ENCODE data around the gene PBX3.

Gene PBX3

DNA sequence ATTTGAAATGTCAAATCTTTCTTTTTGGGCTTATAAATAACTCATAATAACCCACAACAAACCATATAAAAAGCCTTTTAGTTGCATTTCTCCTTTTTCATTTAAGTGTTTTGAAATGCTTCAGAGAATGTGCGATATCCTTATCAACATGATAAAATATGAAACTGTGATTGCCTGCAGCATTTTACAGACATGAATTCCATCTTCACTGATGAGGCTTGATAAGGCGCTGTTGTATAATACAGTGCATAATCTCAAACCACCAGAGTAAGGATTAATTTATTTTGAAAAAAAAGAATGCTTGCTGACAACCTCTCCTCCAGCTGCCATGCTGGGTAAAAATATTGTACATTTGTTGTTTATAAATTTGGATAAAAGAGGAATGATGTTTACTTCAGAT, 216.8 kb downstream of the PBX3 start:
- Mint-ChIP-seq H3K27ac (peak overlapping the region; percentile 45), H3K36me3 (peaks cover 16% of the 10 kb centered on the region), H3K9me3 (no peaks in the 10 kb centered on the region), H3K4me1 (peaks cover 8% of the 10 kb centered on the region), H3K27me3 (no peaks in the 10 kb centered on the region), H3K4me3 (no peak overlapping the region)
- no peak for DNase-seq (ENCODE audit: low spot score in 2 of 2)
- no peak for ATAC-seq (ENCODE audit: low read depth)

DNA sequence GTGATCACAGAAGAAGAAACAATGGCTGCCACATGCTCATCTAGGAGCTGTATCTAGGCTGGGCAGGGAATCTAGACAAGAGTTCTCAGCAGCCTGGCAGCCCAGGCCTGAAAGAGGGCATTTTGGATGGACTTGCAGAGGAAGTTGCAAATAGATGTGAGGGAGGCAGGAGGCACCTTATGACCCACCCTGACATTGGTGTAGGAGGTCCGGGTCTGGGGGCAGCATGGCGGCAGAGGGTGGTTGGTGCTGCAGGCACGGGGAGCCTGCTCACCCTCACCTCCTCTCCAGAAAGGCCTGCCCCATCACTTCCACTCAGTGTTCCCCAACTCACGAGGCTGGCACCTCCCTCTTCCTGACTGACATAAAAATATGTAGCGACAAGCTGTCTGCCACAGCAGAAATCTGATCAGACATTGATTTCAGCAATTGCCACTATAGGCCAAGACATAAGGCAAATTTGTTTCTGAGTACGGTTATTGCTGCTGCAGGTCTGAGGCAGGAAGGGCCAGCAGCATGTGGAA, 217.6 kb downstream of the PBX3 start:
- Mint-ChIP-seq H3K4me3 (no peak overlapping the region), H3K9me3 (no peaks in the 10 kb centered on the region), H3K36me3 (peaks cover 16% of the 10 kb centered on the region), H3K27ac (peak overlapping the region; percentile 45), H3K27me3 (no peaks in the 10 kb centered on the region), H3K4me1 (peaks cover 8% of the 10 kb centered on the region)
- no peak for ATAC-seq (ENCODE audit: low read depth)
- no peak for DNase-seq (ENCODE audit: low spot score in 2 of 2)

DNA sequence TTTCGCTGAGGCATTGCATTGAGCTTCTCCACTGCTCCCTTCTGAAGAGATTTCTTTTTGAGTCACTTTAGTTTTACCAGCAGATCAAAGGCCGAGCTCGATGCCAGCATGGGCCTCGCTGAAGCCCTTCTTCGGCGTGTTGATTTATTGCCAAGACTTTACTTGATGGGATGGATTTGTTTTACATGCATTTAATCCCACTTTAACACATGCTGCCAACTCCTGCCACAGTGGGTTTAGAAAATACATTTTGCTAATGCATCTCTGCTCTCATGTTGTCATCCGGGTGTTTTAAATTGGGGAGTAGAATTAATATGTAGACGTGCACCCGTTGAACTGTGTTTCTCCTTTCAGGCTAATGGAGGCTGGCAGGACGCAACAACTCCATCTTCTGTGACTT, 218.3 kb downstream of the PBX3 start:
- H3K27ac Mint-ChIP-seq = no peak overlapping the region
- H3K9me3 Mint-ChIP-seq = no peaks in the 10 kb centered on the region
- ATAC-seq (ENCODE audit: low read depth) = no peak
- no peaks in the 10 kb centered on the region for H3K27me3 Mint-ChIP-seq
- H3K4me3 Mint-ChIP-seq = no peak overlapping the region
- no peak for DNase-seq (ENCODE audit: low spot score in 2 of 2)
- peaks cover 16% of the 10 kb centered on the region for H3K36me3 Mint-ChIP-seq
- H3K4me1 Mint-ChIP-seq = peaks cover 8% of the 10 kb centered on the region

DNA sequence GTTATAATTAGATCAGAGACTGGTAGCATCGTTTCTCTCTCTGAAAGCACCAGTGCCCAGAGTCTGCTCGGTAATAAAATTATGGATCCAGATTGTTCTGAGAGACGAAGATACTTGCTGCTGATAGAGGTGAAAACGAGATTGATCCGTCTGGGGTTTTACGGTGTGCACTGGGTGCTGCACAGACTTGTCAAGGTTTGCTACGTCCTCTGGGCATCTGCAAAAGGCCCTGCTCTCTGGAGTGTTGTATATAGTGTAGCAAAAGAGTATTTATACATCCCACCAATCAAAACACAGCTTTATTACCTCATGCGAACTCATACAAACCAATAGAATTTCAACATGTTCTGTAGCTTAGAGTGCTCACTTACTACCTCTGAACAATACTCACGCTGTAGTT, 219.3 kb downstream of the PBX3 start:
- H3K27ac Mint-ChIP-seq = no peak overlapping the region

DNA sequence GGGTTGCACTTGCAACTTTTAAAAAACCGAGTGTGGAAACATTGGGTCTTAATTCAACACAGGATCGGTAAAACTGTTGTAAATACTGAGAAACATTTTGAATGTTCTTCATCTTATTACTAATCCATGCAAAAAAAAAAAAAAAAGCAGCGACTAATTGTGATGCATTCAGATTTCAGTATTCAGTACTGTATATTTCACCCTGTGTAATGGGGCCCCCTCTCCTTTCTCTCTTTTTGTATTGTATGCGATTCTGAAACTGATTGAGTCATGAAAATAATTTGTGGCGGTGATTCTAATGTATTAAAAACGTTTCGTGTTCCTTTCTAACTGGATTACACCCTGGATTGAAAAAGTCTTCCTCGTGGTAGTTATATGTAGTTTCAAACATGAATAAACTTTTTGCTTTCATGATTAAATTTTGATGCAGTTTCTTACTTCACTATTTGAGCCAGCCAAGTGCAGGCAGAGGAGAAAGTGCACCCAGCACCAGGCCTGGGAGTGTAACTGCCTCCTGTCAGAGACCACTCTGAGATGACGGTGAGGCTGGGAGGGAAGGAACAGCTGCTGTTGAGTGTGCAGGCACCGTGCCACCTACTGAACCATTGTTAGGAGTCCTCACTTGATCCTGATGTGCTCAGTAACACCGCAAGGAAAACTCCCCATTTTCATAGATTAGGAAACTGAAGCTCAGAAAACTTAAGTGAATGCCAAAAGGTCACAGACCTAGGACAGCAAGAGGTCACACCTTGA, 220.0 kb downstream of the PBX3 start:
- Mint-ChIP-seq H3K27ac (no peak overlapping the region), H3K9me3 (no peaks in the 10 kb centered on the region), H3K36me3 (peaks cover 11% of the 10 kb centered on the region), H3K4me1 (peaks cover 8% of the 10 kb centered on the region), H3K4me3 (no peak overlapping the region), H3K27me3 (no peaks in the 10 kb centered on the region)
- no peak for ATAC-seq (ENCODE audit: low read depth)
- DNase-seq (ENCODE audit: low spot score in 2 of 2) = no peak

More for the DNA sequence above, 219.3 kb downstream of the PBX3 start:
- no peak for ATAC-seq (ENCODE audit: low read depth)
- Mint-ChIP-seq H3K9me3 (no peaks in the 10 kb centered on the region), H3K36me3 (peaks cover 16% of the 10 kb centered on the region), H3K27me3 (no peaks in the 10 kb centered on the region), H3K4me1 (peaks cover 8% of the 10 kb centered on the region), H3K4me3 (no peak overlapping the region)
- DNase-seq (ENCODE audit: low spot score in 2 of 2) = no peak

DNA sequence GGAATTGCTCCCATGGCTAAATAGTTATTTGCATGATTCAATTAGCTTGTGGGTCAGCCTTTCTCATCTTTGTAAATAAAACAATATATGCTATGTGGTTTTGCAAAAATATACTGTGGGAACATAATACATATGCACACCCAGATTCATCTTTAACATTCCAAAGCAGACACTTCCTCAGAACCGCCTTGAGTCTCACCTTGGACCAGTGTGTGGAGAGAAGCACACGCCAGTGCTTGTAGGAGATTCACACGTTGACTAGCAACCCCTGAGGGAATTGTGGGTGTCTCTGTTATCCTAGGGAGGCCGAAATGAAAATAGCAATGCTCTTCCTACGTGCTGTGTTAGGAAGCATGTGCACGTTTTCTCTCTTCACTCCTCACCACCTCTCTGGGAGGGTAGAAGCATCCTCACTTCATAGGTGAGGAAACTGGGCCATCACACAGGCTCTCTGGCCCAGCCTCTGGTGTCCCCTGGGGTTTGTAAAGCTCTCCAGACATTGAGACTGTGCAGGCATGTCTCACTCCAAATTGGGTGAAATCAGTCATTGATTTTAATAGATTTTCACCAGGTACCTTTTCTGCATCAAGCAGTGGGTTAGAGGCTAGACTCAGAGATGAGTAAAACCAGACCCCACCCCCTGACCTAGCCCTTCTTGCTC, 221.7 kb downstream of the PBX3 start:
- Mint-ChIP-seq H3K27ac (no peak overlapping the region), H3K27me3 (no peaks in the 10 kb centered on the region), H3K36me3 (peaks cover 6% of the 10 kb centered on the region), H3K9me3 (no peaks in the 10 kb centered on the region), H3K4me1 (peaks cover 6% of the 10 kb centered on the region), H3K4me3 (no peak overlapping the region)
- DNase-seq (ENCODE audit: low spot score in 2 of 2) = no peak
- ATAC-seq (ENCODE audit: low read depth) = no peak

DNA sequence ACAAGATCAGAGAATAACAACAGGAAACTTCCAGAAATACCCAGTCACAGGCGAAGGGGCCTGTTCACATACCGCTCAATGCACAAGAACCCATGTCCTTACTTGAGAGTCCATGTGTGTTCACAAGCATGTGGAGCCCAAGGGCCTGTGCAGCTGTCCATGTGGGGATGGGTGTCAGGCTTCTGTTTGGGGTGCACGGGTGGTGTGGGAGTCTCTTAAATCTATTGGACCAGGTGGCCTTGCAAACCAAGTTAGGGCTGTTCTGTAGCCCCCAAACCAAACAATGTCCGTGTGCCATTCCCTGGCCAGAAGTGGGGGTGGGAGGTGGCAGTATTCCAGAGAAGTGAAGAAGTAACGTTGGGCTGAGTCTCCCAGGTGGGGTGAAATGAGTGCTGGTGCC, 222.3 kb downstream of the PBX3 start:
- no peak for ATAC-seq (ENCODE audit: low read depth)

DNA sequence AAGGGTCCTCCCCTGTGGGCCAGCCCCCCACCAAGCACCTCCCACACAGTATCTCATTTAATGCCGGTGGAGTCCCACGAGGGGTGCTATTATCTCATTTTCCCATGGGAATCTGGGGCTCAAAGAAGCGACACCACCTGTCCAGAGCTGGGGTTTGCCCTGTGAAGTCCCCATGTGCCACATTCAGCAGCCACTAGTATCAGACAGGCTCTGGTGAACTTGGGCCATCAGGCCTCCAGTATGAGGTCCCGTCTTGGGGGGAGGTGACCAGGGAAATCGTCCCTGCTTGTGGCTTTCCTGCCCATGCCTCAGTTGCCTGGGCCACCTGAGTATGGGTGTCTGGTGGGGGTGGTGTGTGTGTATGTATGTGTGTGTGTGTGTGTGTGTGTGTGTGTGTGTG, 222.7 kb downstream of the PBX3 start:
- ATAC-seq (ENCODE audit: low read depth) (peak; percentile 19), DNase-seq (ENCODE audit: low spot score in 2 of 2) (no peak)
- Mint-ChIP-seq H3K27me3 (no peaks in the 10 kb centered on the region), H3K27ac (peak overlapping the region; percentile 18), H3K4me1 (peaks cover 6% of the 10 kb centered on the region), H3K9me3 (peaks cover under 1% of the 10 kb centered on the region), H3K36me3 (peaks cover 7% of the 10 kb centered on the region), H3K4me3 (no peak overlapping the region)

More for the DNA sequence above, 222.3 kb downstream of the PBX3 start:
- no peaks in the 10 kb centered on the region for H3K9me3 Mint-ChIP-seq
- peaks cover 6% of the 10 kb centered on the region for H3K36me3 Mint-ChIP-seq
- DNase-seq (ENCODE audit: low spot score in 2 of 2) = no peak
- no peaks in the 10 kb centered on the region for H3K27me3 Mint-ChIP-seq
- no peak overlapping the region for H3K27ac Mint-ChIP-seq
- H3K4me1 Mint-ChIP-seq = peaks cover 6% of the 10 kb centered on the region
- no peak overlapping the region for H3K4me3 Mint-ChIP-seq

DNA sequence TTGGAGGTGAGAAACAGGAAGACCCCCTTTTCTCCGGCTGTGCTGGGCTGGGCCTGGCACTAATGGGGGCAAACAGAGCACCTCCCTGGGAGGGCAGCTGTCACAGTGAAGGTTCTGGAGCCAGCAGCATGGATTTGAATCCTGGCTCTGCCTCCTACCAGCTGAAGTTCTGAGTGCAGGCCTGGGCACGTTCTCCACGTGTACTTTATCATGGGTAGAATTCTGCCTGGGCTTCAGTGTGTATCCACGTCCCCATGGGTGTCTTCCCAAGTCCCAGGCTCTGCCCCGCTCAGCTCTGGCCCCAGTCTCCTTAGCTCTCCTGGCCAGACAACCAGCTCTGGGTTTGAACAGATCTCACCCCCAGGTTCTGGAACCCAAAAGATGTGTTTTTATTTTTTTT, 223.2 kb downstream of the PBX3 start:
- peaks cover 1% of the 10 kb centered on the region for H3K9me3 Mint-ChIP-seq
- no peak for ATAC-seq (ENCODE audit: low read depth)
- H3K4me1 Mint-ChIP-seq = peaks cover 6% of the 10 kb centered on the region
- no peak for DNase-seq (ENCODE audit: low spot score in 2 of 2)
- H3K4me3 Mint-ChIP-seq = no peak overlapping the region
- no peaks in the 10 kb centered on the region for H3K27me3 Mint-ChIP-seq
- H3K27ac Mint-ChIP-seq = peak overlapping the region; percentile 18
- H3K36me3 Mint-ChIP-seq = peaks cover 6% of the 10 kb centered on the region

DNA sequence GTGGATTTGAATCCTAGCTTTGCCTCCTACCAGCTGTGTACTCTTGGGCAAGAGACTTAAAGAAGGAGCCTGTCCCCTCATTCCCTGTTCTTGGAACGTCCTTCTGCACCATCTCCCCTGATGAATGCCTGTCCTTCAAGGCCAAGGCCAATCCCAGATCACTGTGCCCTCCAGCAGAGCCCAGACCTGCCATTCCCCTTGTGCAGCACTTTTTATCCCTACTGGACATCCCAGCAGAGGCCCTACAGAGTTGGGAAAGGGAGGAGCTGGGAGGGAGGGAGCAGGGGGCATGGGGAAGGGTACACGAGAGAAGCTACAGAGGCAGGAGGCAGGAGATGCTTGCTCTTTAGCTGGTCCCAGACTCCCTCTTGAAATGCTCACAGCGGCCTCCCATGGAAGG, 223.9 kb downstream of the PBX3 start:
- Mint-ChIP-seq H3K27ac (no peak overlapping the region), H3K9me3 (peaks cover 3% of the 10 kb centered on the region), H3K4me3 (no peak overlapping the region), H3K4me1 (peaks cover 6% of the 10 kb centered on the region), H3K27me3 (no peaks in the 10 kb centered on the region), H3K36me3 (peaks cover 6% of the 10 kb centered on the region)
- no peak for DNase-seq (ENCODE audit: low spot score in 2 of 2)
- ATAC-seq (ENCODE audit: low read depth) = no peak

DNA sequence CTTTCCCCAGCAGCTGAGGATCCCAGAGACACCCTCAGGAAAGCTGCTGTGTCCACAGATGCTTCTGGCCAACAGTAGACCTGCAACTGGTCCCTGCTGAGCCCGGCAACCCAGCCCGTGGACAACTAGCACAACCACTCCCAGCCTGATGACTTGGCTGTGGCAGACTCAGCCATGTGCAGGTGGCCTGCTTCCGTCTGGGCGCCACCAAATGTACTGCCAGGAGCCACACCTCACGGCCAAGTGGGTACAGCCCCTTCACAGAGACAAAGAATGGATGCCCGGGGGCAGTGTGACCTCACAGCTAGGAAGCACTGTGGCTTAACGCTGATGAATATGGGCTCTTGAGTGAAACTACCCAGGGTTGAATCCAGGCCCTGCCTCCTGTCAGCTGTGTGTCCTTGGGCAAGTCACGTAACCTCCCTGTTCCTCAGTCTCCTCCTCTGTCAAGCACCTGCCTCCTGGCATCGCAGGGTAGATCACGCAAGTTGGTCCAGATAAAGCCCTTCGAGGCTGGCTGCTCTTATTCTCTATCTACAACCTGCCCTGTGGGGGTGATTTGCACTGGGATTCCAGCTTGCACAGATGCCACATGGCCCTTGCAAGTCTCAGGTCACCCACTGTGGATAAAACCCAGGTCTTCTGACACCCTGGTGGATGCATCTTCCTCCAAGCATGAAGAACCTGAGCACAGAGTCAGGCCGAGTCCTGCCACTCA, 225.0 kb downstream of the PBX3 start:
- no peak for ATAC-seq (ENCODE audit: low read depth)
- Mint-ChIP-seq H3K27me3 (peaks cover 2% of the 10 kb centered on the region), H3K27ac (no peak overlapping the region), H3K9me3 (peaks cover 3% of the 10 kb centered on the region), H3K4me3 (no peak overlapping the region), H3K36me3 (peaks cover 3% of the 10 kb centered on the region), H3K4me1 (peaks cover 6% of the 10 kb centered on the region)
- no peak for DNase-seq (ENCODE audit: low spot score in 2 of 2)

DNA sequence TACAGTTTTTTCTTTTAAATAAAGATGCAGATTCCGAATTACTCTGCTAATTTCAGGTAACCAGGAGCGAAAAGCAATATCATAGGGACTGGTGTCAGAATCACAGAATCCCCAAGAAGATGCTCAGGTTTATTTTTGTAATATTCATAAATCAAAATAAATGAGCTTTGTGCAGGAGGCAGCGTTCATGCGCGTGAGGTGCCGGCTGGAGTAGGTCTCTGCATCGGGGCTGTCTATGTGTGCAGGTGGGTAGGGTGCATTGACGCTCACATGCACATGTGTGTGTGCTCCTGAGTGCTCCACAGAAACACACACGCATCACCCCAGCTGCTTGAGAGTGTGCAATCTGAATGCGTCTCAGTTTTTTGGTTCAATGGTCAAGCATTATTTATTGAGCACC, 226.4 kb downstream of the PBX3 start:
- Mint-ChIP-seq H3K27me3 (peaks cover 2% of the 10 kb centered on the region), H3K27ac (no peak overlapping the region), H3K36me3 (peaks cover 3% of the 10 kb centered on the region), H3K4me1 (peaks cover 4% of the 10 kb centered on the region), H3K4me3 (no peak overlapping the region), H3K9me3 (peaks cover 3% of the 10 kb centered on the region)
- ATAC-seq (ENCODE audit: low read depth) (no peak), DNase-seq (ENCODE audit: low spot score in 2 of 2) (no peak)

DNA sequence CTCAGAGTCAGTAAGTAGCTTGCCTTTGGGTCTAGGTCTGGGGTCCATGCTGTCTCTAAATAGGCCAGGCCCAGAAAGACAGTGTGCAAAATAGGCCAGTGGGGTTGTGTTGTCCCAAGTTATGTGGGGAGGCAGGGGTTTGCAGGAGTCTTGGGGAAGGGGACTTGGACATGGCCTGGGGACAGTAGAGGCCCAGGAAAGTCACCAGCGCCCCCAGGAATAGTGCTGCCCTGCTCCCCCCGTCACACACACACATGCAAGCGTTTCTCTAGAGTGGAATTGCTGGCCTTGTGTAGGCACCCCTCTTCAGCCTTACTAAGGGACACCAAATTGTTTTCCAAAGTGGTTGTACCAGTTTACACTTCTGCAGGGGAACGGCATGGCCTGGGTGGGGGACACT, 227.5 kb downstream of the PBX3 start:
- H3K4me1 Mint-ChIP-seq = no peaks in the 10 kb centered on the region
- H3K4me3 Mint-ChIP-seq = no peak overlapping the region
- no peak for ATAC-seq (ENCODE audit: low read depth)
- DNase-seq (ENCODE audit: low spot score in 2 of 2) = no peak
- H3K27ac Mint-ChIP-seq = no peak overlapping the region
- H3K27me3 Mint-ChIP-seq = peaks cover 2% of the 10 kb centered on the region
- H3K9me3 Mint-ChIP-seq = peaks cover 4% of the 10 kb centered on the region
- H3K36me3 Mint-ChIP-seq = peaks cover 3% of the 10 kb centered on the region

DNA sequence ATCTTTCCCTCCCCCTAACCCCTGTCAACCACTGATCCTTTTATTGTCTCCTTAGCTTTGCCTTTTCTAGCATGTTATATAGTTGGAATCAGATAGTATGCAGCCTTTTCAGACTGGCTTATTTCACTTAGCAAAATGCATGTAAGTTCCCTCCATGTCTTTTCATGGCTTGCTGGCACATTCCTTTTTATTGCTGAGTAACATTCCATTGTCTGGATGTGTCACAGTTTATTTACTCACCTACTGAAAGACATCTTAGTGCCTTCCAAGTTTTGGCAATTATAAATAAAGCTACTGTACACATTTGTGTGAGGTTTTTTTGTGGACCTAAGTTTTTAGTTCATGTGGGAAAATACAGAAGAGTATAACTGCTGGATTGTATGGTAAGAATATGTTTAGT, 230.1 kb downstream of the PBX3 start:
- Mint-ChIP-seq H3K4me1 (no peaks in the 10 kb centered on the region), H3K9me3 (peaks cover 4% of the 10 kb centered on the region), H3K27me3 (peaks cover 2% of the 10 kb centered on the region), H3K4me3 (no peak overlapping the region), H3K27ac (no peak overlapping the region), H3K36me3 (peaks cover 3% of the 10 kb centered on the region)
- no peak for DNase-seq (ENCODE audit: low spot score in 2 of 2)
- no peak for ATAC-seq (ENCODE audit: low read depth)

Measured in memory B cell (primary cell).